CD14-positive monocyte (primary cell): ENCODE data around the gene ACTRT2. TPM values are rescaled to one million over a fixed set of nuclear protein-coding genes. Genes with fewer than 3 reads are reported as not detected.

Source experiments
- DNase-seq, 3 donors: peaks; one replicate each; pipeline ENCODE4 v3.0.0-alpha.2; 2011 to 2022
- H2AFZ ChIP-seq: 2 replicates; pipeline ENCODE4 v1.6.0; 2012; ENCODE audit warnings: mild to moderate bottlenecking, low read depth, low read length, inconsistent platforms; ENCODE audit not compliant: insufficient read depth, poor library complexity, severe bottlenecking
- H3K27ac ChIP-seq, 2 donors: 1 replicate in 1 of 2; 2 replicates in 1 of 2; pipeline ENCODE4 v1.5.1; 2012 to 2013; ENCODE audit warnings: low read length in 2 of 2, control low read depth in 1 of 2, inconsistent platforms in 1 of 2, low read depth in 1 of 2, mild to moderate bottlenecking in 1 of 2
- H3K27me3 ChIP-seq, 2 donors: one replicate each; pipeline versions ENCODE4 v1.6.0 to v1.6.1; 2011 to 2013; ENCODE audit warnings: low read length in 2 of 2; ENCODE audit not compliant: control insufficient read depth in 2 of 2, insufficient read depth in 2 of 2
- H3K36me3 ChIP-seq, 2 donors: replicated peaks in 1 of 2; 1 replicate in 1 of 2; 2 replicates in 1 of 2; pipeline versions ENCODE4 v1.5.1 to v1.6.1; 2012 to 2013; ENCODE audit warnings: low read length in 2 of 2, control low read depth in 1 of 2, inconsistent platforms in 1 of 2, mild to moderate bottlenecking in 1 of 2; ENCODE audit not compliant: insufficient read depth in 2 of 2, control insufficient read depth in 1 of 2
- H3K4me1 ChIP-seq, 2 donors: 1 replicate in 1 of 2; 2 replicates in 1 of 2; pipeline versions ENCODE4 v1.5.1 to v1.6.1; 2012 to 2013; ENCODE audit warnings: low read length in 2 of 2, control low read depth in 1 of 2, inconsistent platforms in 1 of 2, mild to moderate bottlenecking in 1 of 2, moderate library complexity in 1 of 2; ENCODE audit not compliant: insufficient read depth in 2 of 2, control insufficient read depth in 1 of 2
- H3K4me2 ChIP-seq: replicated peaks from 2 replicates; pipeline ENCODE3; 2012; ENCODE audit warnings: low read length, moderate library complexity, mild to moderate bottlenecking; ENCODE audit not compliant: poor library complexity, severe bottlenecking; ENCODE audit errors: extremely low read depth
- H3K4me3 ChIP-seq, 3 experiments: fragments of 200-600 bp in 1 of 3; sonication (generic) in 1 of 3; replicated peaks in 1 of 3; 1 replicate in 2 of 3; 2 replicates in 1 of 3; pipeline ENCODE4 v1.5.1; 2011 to 2013; ENCODE audit warnings: low read length in 3 of 3, mild to moderate bottlenecking in 3 of 3, control low read depth in 2 of 3, low read depth in 2 of 3, inconsistent platforms in 1 of 3, moderate library complexity in 1 of 3
- H3K79me2 ChIP-seq: 2 replicates; pipeline ENCODE4 v1.6.0; 2012; ENCODE audit warnings: mild to moderate bottlenecking, control low read depth, inconsistent platforms, low read length, moderate library complexity; ENCODE audit not compliant: insufficient read depth
- H3K9ac ChIP-seq: 2 replicates; pipeline ENCODE4 v1.6.0; 2017; ENCODE audit warnings: low read length, mild to moderate bottlenecking; ENCODE audit not compliant: insufficient read depth, poor library complexity, severe bottlenecking
- H3K9me3 ChIP-seq, 2 donors: replicated peaks in 1 of 2; 1 replicate in 1 of 2; 2 replicates in 1 of 2; pipeline versions ENCODE4 v1.5.1 to v1.6.1; 2012 to 2013; ENCODE audit warnings: low read length in 2 of 2, control low read depth in 1 of 2; ENCODE audit not compliant: control insufficient read depth in 1 of 2, insufficient read depth in 1 of 2
- H4K20me1 ChIP-seq: 2 replicates; pipeline ENCODE4 v1.6.0; 2012; ENCODE audit warnings: mild to moderate bottlenecking, low read length, control low read depth, moderate library complexity; ENCODE audit not compliant: insufficient read depth
- H3K27ac Mint-ChIP-seq, 7 donors: one replicate each; pipeline ENCODE4 v1.8.0; 2020; ENCODE audit warnings: mild to moderate bottlenecking in 7 of 7, mixed read lengths in 7 of 7, moderate library complexity in 6 of 7, inconsistent platforms in 2 of 7
- H3K27me3 Mint-ChIP-seq, 3 donors: one replicate each; pipeline ENCODE4 v1.8.0; 2021 to 2022; ENCODE audit warnings: low read depth in 3 of 3, mild to moderate bottlenecking in 3 of 3, mixed read lengths in 3 of 3, moderate library complexity in 3 of 3, inconsistent platforms in 1 of 3
- H3K36me3 Mint-ChIP-seq, 2 donors: one replicate each; pipeline ENCODE4 v1.8.0; 2020; ENCODE audit warnings: mixed read lengths in 2 of 2, inconsistent platforms in 1 of 2, mild to moderate bottlenecking in 1 of 2
- H3K4me1 Mint-ChIP-seq: one replicate; pipeline ENCODE4 v1.8.0; 2020; ENCODE audit warnings: mild to moderate bottlenecking, mixed read lengths
- H3K4me3 Mint-ChIP-seq, 2 donors: one replicate each; pipeline ENCODE4 v1.8.0; 2020; ENCODE audit warnings: mild to moderate bottlenecking in 2 of 2, mixed read lengths in 2 of 2, moderate library complexity in 1 of 2
- H3K9me3 Mint-ChIP-seq, 7 donors: one replicate each; pipeline ENCODE4 v1.8.0; 2020 to 2022; ENCODE audit warnings: mixed read lengths in 7 of 7, mild to moderate bottlenecking in 6 of 7, moderate library complexity in 6 of 7, inconsistent platforms in 2 of 7
- CTCF ChIP-seq: fragments of 200-600 bp; IDR thresholded peaks from one replicate; pipeline ENCODE4 v1.8.0; 2022; ENCODE audit warnings: antibody characterized with exemption, mild to moderate bottlenecking
- WGBS: methylation state at CpG from one replicate; pipeline ENCODE4 v1.1.5; 2013; ENCODE audit warnings: missing lambda C conversion rate; ENCODE audit not compliant: insufficient coverage; 5-methylcytosine and 5-hydroxymethylcytosine counted together
- intact Hi-C, 2 donors: fragments of 100-400 bp; cut with micrococcal nuclease; formaldehyde crosslinking; loops; one replicate each; pipeline versions ENCODE4 v1.15.0 to v1.15.1; 2023
- polyA plus RNA-seq, 3 donors: library from polyadenylated mRNA; depleted of rRNA in 1 of 3; unstranded in 2 of 3; stranded (reverse) in 1 of 3; fragments of 300-500 nt in 2 of 3; fragments of >200 nt in 1 of 3; fragmentation: Illumina TruSeq in 2 of 3; gene quantifications; 1 replicate in 2 of 3; 2 replicates in 1 of 3; pipeline ENCODE4 v1.2.3, GENCODE V29; 2012 to 2021

Gene ACTRT2
- polyA plus RNA-seq, 3 donors = not detected

- intact Hi-C loops = no loop called here
- Mint-ChIP-seq H3K4me3 (peak overlapping the region; percentile 61 to 73), H3K4me1 (peaks cover 5% of the 10 kb centered on the region), H3K27ac (no peak overlapping the region), H3K27me3 (peaks cover 59 to 91% (median 63%) of the 10 kb centered on the region in 3 donors), H3K9me3 (peaks cover 0 to 15% (median 2%) of the 10 kb centered on the region in 7 donors), H3K36me3 (peaks cover 0 to 2% of the 10 kb centered on the region in 2 donors)
- Histone ChIP-seq H3K36me3 (no peaks in the 10 kb centered on the region), H3K27ac (no peak overlapping the region), H3K79me2 (no peaks in the 10 kb centered on the region), H4K20me1 (no peaks in the 10 kb centered on the region), H3K27me3 (peaks cover 25 to 70% of the 10 kb centered on the region in 2 donors), H3K9ac (no peak overlapping the region), H2AFZ (no peak overlapping the region), H3K4me3 (peak overlapping the region in 1 of 3 experiments; percentile 48), H3K4me1 (peaks cover 0 to 10% of the 10 kb centered on the region in 2 donors), H3K4me2 (peak overlapping the region; percentile 49), H3K9me3 (peaks cover 0 to 10% of the 10 kb centered on the region in 2 donors)
- no peak for DNase-seq
- WGBS = 6% methylated on average over 97 of the region's 97 CpGs
- TF ChIP-seq CTCF = no peak
These were observed 49.6 kb downstream of the ACTRT2 start for GRCh38 chr1:3070644-3071564.

DNA sequence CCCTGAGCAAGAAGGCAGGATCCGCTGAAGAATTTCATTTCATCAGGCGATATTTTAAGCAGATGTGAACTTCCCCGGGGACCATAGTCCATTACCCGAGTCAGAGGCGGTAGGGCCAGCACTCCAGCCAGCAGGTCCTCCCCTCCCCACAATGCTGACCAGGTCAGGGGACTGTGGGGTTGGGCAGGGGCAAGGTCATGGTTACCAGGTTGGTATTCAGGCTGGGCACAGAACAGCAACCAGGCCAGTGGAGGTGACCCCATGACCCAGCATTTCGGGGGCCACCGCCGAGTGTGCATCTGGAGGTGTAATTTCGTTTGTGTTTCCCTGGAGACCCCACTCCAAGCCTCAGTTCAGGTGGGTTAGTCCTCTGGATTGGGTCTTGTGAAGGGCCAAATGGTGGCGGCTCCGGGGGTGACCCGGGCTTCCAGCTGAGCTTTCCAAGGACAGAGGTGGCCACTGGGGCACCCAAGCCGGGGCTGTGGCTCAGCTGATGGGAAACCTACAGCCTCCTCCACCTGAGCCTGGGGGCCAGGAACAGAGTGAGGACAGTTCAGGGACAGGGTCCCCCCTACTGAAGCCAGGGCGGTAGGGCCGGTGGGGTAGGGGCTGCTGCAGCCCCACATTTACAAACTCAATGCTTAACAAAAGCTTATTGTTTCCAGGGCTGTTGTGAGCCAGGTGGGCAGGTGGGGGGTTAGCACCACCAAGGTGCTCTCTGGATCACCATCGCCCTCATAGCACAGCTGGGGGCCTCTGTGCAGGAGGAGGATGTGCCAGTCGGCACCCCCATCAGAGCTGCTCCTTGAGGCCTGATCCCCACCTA is 50.5 kb downstream of the ACTRT2 start:
- Mint-ChIP-seq H3K4me3 (peak overlapping the region in 1 of 2 donors; percentile 69), H3K4me1 (peaks cover 5% of the 10 kb centered on the region), H3K27ac (no peak overlapping the region), H3K36me3 (peaks cover 0 to 2% of the 10 kb centered on the region in 2 donors), H3K9me3 (peaks cover 0 to 15% (median 2%) of the 10 kb centered on the region in 7 donors), H3K27me3 (peaks cover 57 to 91% (median 64%) of the 10 kb centered on the region in 3 donors)
- Histone ChIP-seq H3K4me2 (no peak overlapping the region), H3K4me3 (peak overlapping the region in 1 of 3 experiments; percentile 48), H4K20me1 (no peaks in the 10 kb centered on the region), H3K36me3 (no peaks in the 10 kb centered on the region), H3K4me1 (peaks cover 0 to 10% of the 10 kb centered on the region in 2 donors), H3K27me3 (peaks cover 25 to 64% of the 10 kb centered on the region in 2 donors), H3K9ac (no peak overlapping the region), H2AFZ (no peak overlapping the region), H3K9me3 (peaks cover 0 to 10% of the 10 kb centered on the region in 2 donors), H3K27ac (no peak overlapping the region), H3K79me2 (no peaks in the 10 kb centered on the region)
- no peak for TF ChIP-seq CTCF
- WGBS = 81% methylated on average over 9 of the region's 17 CpGs
- intact Hi-C loops = no loop called here
- no peak for DNase-seq
